Fibroblast of pulmonary artery (primary cell): ENCODE measurements around the gene GRIN2A.

Source experiments
- DNase-seq: peaks from one replicate; pipeline ENCODE4 v3.0.0-alpha.2; 2010; ENCODE audit warnings: low read depth
- H3K4me3 ChIP-seq: replicated peaks from 2 replicates; pipeline ENCODE4 v1.5.1; 2011; ENCODE audit warnings: low read depth, mild to moderate bottlenecking, control low read depth, low read length, moderate library complexity
- TF ChIP-seq, protein P1 (sequence below): IDR thresholded peaks from 2 replicates; pipeline ENCODE4 v1.5.1; 2011; ENCODE audit warnings: mild to moderate bottlenecking, control low read depth, low read length, inconsistent platforms; ENCODE audit errors: missing control alignments

Gene GRIN2A

DNA sequence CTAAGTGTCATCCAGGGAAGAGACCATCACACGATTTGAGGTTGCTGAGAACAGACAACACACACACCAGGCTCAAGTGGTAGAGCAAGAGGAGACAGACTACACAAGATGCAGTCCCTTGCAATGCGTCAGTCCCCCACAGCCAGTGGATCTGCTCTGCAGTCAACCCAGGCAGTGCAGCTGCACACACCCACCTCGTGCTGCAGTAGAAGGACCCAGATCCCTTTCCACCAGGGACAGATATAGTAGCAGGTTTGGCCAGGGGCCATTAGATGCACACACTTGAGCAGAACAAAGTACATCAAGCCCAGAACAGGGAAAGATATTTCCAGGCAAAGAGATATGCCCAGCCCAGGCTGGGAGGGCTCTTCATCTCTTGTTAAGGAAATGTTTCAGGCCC is 112.9 kb downstream of the GRIN2A start:
- TF ChIP-seq, protein P1, sequence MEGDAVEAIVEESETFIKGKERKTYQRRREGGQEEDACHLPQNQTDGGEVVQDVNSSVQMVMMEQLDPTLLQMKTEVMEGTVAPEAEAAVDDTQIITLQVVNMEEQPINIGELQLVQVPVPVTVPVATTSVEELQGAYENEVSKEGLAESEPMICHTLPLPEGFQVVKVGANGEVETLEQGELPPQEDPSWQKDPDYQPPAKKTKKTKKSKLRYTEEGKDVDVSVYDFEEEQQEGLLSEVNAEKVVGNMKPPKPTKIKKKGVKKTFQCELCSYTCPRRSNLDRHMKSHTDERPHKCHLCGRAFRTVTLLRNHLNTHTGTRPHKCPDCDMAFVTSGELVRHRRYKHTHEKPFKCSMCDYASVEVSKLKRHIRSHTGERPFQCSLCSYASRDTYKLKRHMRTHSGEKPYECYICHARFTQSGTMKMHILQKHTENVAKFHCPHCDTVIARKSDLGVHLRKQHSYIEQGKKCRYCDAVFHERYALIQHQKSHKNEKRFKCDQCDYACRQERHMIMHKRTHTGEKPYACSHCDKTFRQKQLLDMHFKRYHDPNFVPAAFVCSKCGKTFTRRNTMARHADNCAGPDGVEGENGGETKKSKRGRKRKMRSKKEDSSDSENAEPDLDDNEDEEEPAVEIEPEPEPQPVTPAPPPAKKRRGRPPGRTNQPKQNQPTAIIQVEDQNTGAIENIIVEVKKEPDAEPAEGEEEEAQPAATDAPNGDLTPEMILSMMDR = no peak
- no peak for DNase-seq
- no peak overlapping the region for H3K4me3 ChIP-seq

DNA sequence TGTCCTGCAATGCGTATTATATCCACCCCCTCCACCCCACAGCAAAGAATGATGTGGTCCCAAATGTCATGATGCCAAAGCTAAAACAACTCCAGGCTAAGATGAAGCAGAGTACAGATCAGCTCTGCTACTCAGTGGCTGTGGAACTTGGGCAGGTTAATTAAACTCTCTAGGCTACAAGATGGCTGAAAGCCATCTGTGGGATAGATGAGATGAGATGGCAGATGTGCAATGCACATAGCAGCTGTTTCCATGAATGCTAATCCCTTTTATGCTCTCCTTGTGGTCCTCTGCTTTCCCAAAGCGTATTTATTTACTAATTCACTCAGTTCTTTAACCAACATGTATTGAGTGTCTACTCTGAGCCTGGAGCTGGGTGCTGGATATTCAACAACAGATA is 114.4 kb downstream of the GRIN2A start:
- no peak overlapping the region for H3K4me3 ChIP-seq
- no peak for DNase-seq
- TF ChIP-seq, protein P1 = no peak

DNA sequence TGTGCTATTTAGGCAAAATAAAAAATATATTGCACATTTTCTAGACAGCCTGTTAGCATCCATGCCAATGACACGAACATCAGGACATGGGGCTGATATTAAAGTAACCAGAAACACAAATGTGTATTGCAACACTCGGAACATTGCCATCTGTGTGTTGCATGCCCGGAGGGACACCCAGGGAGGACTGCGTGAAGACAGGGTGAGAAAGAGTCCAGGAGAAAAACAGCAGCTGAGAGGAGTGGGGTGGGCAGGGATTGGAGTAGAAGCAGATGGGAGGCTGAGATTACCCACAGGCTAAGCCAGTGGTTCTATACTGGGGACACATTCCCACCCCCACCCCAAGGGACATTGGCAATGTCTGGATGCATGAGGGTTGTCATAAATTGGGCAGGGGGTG is 114.8 kb downstream of the GRIN2A start:
- no peak for DNase-seq
- no peak overlapping the region for H3K4me3 ChIP-seq
- TF ChIP-seq, protein P1 = no peak

DNA sequence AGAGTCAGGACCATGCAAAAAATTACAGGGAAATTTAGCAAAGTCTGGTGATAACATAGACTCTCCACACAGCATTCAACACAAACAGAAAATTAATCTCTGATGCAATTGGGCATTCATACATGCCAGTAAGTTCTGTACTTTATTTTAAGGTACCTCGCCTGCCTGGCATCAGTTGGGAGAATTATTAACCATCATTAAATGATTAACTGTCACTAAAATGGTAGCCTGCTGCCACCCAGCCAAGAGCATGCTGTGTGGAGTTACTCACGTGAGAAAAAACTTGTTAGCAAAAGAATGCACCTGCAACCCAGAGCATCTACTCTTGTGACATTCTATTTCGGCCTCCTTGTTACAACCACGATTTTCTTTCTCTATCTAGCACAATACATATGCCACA is 117.2 kb downstream of the GRIN2A start:
- no peak overlapping the region for H3K4me3 ChIP-seq
- no peak for DNase-seq
- TF ChIP-seq, protein P1 = no peak

DNA sequence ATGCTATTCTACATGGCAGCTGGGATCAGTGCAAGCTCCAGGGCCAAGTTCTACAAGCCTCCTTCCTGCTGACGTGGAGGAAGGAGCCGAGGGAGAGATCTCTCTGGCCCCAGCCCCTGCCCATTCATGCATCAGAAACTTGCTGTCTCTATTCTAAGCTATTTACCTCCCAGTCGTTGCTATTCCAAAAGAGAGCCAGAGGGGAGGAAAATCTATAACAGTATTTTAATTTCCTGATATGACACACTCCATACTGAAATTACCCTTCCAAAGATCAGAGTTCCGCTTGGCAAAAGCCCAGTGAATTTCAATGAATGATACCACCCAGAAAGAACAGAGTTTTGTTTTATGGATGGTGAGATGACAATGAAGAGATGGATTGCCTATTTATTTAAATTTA is 133.4 kb downstream of the GRIN2A start:
- no peak overlapping the region for H3K4me3 ChIP-seq
- TF ChIP-seq, protein P1 = no peak

DNA sequence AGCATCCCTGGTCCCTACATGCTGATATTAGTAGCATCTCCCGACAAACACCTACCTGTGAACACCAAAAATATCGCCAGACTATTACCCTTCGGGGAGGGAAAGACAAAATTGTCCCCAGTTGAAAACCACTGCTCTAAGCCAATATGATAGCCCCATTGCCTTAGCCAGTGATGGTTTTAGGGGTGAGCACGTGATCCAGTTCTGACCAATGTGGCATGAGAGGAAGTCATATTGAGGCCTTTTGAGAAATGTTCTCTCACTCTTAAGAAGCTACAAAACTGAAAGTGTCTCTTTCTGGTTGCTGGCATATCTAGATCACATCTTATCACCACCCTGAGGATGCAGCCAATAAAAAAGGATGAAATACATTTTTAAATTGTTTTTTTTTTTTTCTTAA is 136.3 kb downstream of the GRIN2A start:
- TF ChIP-seq, protein P1 = no peak
- no peak for DNase-seq

More for the DNA sequence above, 133.4 kb downstream of the GRIN2A start:
- DNase-seq = no peak

DNA sequence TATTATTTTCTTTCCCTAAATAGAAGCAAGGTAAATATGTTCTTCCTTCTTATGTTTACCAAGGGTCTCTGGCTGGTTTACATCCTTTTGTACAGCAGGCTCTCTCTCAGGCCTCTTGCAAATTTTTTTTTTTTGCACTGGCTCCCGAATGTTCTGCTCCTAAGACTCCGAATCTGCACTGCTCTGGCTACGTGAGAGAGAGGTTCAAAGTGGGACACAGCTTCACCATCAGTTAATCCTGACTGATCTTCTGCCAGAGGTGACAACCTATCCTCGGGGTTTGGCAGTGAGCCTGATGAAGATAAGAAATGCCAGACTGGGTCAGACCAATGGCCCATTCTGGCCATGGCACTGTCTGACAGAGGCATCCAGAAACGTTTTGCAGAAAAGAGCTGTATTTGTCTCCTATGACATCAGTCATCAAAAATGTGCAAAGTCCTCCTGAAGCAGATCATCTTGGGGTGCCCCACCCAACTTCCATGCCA is 136.9 kb downstream of the GRIN2A start:
- TF ChIP-seq, protein P1 = no peak
- DNase-seq = no peak
- no peak overlapping the region for H3K4me3 ChIP-seq

More for the DNA sequence above, 136.3 kb downstream of the GRIN2A start:
- no peak overlapping the region for H3K4me3 ChIP-seq
